WERI-Rb-1 (cell line): ENCODE data around the gene RUNX2.

Source experiments
- DNase-seq: peaks from one replicate; pipeline ENCODE4 v3.0.0-alpha.2; 2020
- H3K27ac ChIP-seq: fragments of 250-450 bp; sonication (Bioruptor Pico); 2 replicates; pipeline ENCODE4 v1.5.1; 2020; ENCODE audit warnings: mild to moderate bottlenecking, moderate library complexity
- H3K27me3 ChIP-seq: fragments of 250-450 bp; sonication (Bioruptor Pico); 2 replicates; pipeline ENCODE4 v1.5.1; 2021; ENCODE audit warnings: mild to moderate bottlenecking, low read depth, moderate library complexity; ENCODE audit not compliant: insufficient read depth, severe bottlenecking
- H3K36me3 ChIP-seq: fragments of 250-450 bp; sonication (Bioruptor Pico); 2 replicates; pipeline ENCODE4 v1.5.1; 2020; ENCODE audit warnings: mild to moderate bottlenecking, moderate library complexity
- H3K4me3 ChIP-seq: 2 replicates; pipeline ENCODE4 v1.5.1; 2011; ENCODE audit warnings: low read depth, mild to moderate bottlenecking, control low read depth, low read length
- H3K9me3 ChIP-seq: fragments of 250-450 bp; sonication (Bioruptor Pico); 2 replicates; pipeline ENCODE4 v1.5.1; 2021; ENCODE audit warnings: mild to moderate bottlenecking, moderate library complexity; ENCODE audit not compliant: severe bottlenecking
- TF ChIP-seq, protein P1 (sequence below): IDR thresholded peaks from 2 replicates; pipeline ENCODE4 v1.5.1; 2011; ENCODE audit warnings: low read depth, mild to moderate bottlenecking, control low read depth, inconsistent platforms, low read length

The RUNX2 gene

DNA sequence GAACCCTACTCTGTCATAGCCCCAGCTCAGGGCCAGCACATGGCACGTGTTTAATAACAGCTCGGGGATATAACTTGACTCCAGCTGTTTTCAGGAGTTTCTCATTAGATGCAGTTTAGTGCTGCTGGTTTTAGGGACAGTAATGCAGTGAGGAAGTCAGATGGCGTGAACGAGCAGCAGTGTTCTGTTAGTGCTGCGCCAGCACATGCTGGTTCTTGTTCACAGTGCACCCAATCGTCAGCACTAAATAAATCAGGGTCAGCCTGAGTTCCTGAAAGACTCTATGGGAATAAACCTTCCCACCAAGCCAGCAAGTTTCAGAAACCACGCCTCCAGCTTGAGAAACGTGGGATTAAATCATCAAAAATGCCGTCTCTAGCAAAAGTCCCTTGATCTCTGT, 285.5 kb downstream of the RUNX2 start:
- TF ChIP-seq, protein P1, sequence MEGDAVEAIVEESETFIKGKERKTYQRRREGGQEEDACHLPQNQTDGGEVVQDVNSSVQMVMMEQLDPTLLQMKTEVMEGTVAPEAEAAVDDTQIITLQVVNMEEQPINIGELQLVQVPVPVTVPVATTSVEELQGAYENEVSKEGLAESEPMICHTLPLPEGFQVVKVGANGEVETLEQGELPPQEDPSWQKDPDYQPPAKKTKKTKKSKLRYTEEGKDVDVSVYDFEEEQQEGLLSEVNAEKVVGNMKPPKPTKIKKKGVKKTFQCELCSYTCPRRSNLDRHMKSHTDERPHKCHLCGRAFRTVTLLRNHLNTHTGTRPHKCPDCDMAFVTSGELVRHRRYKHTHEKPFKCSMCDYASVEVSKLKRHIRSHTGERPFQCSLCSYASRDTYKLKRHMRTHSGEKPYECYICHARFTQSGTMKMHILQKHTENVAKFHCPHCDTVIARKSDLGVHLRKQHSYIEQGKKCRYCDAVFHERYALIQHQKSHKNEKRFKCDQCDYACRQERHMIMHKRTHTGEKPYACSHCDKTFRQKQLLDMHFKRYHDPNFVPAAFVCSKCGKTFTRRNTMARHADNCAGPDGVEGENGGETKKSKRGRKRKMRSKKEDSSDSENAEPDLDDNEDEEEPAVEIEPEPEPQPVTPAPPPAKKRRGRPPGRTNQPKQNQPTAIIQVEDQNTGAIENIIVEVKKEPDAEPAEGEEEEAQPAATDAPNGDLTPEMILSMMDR = no peak
- Histone ChIP-seq H3K36me3 (no peaks in the 10 kb centered on the region), H3K4me3 (no peak overlapping the region), H3K27me3 (no peaks in the 10 kb centered on the region), H3K27ac (no peak overlapping the region), H3K9me3 (no peaks in the 10 kb centered on the region)
- DNase-seq = no peak

DNA sequence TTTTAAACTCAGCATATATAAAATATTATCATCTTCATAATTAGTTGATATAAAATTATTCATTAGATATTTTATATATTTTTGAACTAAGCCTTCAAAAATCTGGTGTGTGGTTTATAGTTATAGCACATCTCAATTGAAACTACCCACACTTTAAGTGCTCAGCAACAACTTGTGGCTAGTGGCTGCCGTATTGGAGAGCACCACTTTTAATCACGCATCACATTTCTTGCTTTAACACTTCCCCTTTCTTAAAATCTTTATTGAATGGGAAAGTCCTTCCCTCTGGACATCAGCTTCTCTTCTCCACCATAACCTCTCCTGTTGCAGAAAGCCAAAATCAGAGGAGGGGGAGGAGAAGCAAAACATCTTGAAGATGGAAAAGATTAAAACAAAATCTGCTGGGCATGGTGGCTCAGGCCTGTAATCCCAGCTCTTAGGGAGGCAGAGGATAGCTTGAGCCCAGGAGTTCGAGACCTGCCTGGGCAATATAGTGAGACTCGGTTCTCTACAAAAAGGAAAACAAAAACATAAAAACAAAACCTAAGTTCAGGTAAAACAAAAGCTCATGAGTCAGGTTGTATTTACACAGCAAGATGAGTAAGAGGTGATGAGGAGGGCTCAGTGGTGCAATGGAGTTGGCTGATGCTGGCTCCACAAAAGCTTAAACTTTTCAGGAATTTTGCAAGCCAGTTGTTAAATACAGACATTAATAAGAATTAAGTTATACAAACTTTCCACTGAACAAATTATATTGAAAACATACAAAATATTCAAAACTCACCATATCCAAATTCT, 286.6 kb downstream of the RUNX2 start:
- Histone ChIP-seq H3K9me3 (no peaks in the 10 kb centered on the region), H3K27ac (no peak overlapping the region), H3K4me3 (no peak overlapping the region), H3K36me3 (no peaks in the 10 kb centered on the region), H3K27me3 (no peaks in the 10 kb centered on the region)
- TF ChIP-seq, protein P1 = no peak
- DNase-seq = no peak

DNA sequence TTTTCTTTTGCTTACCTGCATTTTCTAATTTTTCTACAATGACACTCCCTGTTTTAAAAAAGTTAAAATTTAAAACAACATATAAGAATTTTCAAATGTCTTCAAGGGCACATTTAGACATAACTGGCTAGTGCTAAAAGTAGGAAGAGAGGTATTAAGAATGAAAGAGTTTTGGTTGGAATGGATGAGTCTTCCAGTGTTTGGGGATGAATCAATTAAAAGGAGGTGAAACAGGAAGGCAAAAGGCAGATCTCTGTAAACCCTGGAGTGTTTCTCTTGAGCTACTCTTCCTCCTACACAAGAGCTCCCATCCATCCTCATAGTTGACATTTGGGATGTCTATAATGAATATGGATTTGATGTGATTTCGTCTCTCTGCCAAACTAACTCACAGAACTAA, 288.1 kb downstream of the RUNX2 start:
- Histone ChIP-seq H3K27me3 (no peaks in the 10 kb centered on the region), H3K27ac (no peak overlapping the region), H3K9me3 (no peaks in the 10 kb centered on the region), H3K36me3 (no peaks in the 10 kb centered on the region), H3K4me3 (no peak overlapping the region)
- TF ChIP-seq, protein P1 = no peak
- no peak for DNase-seq

DNA sequence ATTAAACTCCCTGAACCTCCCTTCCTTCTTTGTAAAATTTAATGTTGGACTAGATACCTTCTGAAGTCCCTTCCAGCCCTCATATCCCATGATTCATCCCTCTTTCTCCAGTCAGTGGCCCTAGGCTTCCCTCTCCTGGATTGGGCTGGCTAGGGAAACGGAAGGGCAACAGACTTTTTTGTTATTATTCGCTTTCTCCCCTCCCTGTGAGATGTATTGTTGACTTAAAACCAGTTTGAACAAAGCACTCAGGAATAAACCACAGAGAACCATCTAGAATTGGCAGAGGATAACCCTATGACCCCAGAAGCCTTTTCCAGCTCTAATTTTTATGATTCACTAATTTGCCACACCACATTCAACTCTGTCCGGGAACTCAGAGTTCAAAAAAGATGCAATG, 289.3 kb downstream of the RUNX2 start:
- H3K9me3 ChIP-seq = no peaks in the 10 kb centered on the region
- no peak for DNase-seq
- H3K27ac ChIP-seq = no peak overlapping the region
- TF ChIP-seq, protein P1 = no peak
- H3K36me3 ChIP-seq = no peaks in the 10 kb centered on the region
- no peaks in the 10 kb centered on the region for H3K27me3 ChIP-seq
- no peak overlapping the region for H3K4me3 ChIP-seq

DNA sequence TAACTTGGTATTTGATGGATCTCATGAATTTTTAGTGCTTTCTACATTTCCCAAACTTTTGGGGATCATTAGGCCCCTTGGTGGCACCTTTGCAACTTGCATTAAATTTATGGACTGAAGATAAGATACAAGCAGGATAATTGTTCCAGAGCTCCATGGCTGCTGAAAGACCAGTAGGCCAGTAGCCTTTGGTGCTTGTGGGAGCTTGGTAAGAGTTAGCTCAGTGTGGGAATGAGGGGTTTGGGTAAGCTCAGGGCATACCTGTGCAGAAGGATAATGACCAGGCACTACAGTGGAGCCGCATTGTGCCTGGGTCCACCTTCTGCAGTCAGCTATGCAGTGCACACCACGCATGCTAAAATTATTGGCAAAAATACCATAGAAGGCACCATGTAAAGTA, 290.1 kb downstream of the RUNX2 start:
- H3K27me3 ChIP-seq = no peaks in the 10 kb centered on the region
- H3K9me3 ChIP-seq = no peaks in the 10 kb centered on the region
- H3K27ac ChIP-seq = no peak overlapping the region
- DNase-seq = no peak
- no peaks in the 10 kb centered on the region for H3K36me3 ChIP-seq
- H3K4me3 ChIP-seq = no peak overlapping the region
- TF ChIP-seq, protein P1 = no peak
